Measurements from ENCODE around the gene CNNM2. TPM values are rescaled to one million over a fixed set of nuclear protein-coding genes. Genes with fewer than 3 reads are reported as not detected.

The CNNM2 gene
- total RNA-seq, 2 donors from 2014 or later = 13.4 to 18.9 TPM

- TF ChIP-seq CTCF (IDR thresholded peaks at IDR 0.05) (peak; percentile 38 to 90 (median 87)), POLR2A (IDR thresholded peaks at IDR 0.05) (no peak), POLR2AphosphoS5 (IDR thresholded peaks at IDR 0.05) (peak; percentile 81)
- no peaks in the 10 kb centered on the region for H3K36me3 ChIP-seq
- intact Hi-C loops (cut with DNase I) = loop anchor here (2.0 to 10.0 kb wide), 4 partner anchors 151 to 345 kb away; partner anchors contain the start of genes CNNM2, CYP17A1 and RPEL1
- no peaks in the 10 kb centered on the region for H3K27me3 ChIP-seq (replicated peaks; ENCODE audit: insufficient read depth)
- 30% methylated on average over 15 of the region's 16 CpGs for WGBS
- no peaks in the 10 kb centered on the region for H3K4me1 ChIP-seq (replicated peaks)
- no peak overlapping the region for H3K27ac ChIP-seq
- no peaks in the 10 kb centered on the region for H3K9me3 ChIP-seq
- H3K4me3 ChIP-seq = no peak overlapping the region
- DNase-seq (ENCODE audit: low spot score) = peak; percentile 73
Observed at GRCh38 chr10:103069453-103070331, 151.6 kb downstream of the CNNM2 start.

GRCh38 chr10:103072276-103072675, 154.2 kb downstream of the CNNM2 start:
- H3K27me3 ChIP-seq (replicated peaks; ENCODE audit: insufficient read depth) = no peaks in the 10 kb centered on the region
- H3K27ac ChIP-seq = no peak overlapping the region
- 92% methylated on average over 22 of the region's 22 CpGs for WGBS
- intact Hi-C loops (cut with DNase I) = loop anchor here (10.0 kb wide), 1 partner anchor 347 kb away; no protein-coding TSS in a partner anchor
- TF ChIP-seq CTCF (IDR thresholded peaks at IDR 0.05) = no peak
- TF ChIP-seq POLR2A (IDR thresholded peaks at IDR 0.05) = no peak
- TF ChIP-seq POLR2AphosphoS5 (IDR thresholded peaks at IDR 0.05) = no peak
- H3K4me1 ChIP-seq (replicated peaks) = no peaks in the 10 kb centered on the region
- H3K4me3 ChIP-seq = no peak overlapping the region
- H3K36me3 ChIP-seq = peaks cover 0 to 11% of the 10 kb centered on the region in 2 donors
- no peak for DNase-seq (ENCODE audit: low spot score)
- no peaks in the 10 kb centered on the region for H3K9me3 ChIP-seq

GRCh38 chr10:103072891-103073290, 154.8 kb downstream of the CNNM2 start:
- peaks cover 0 to 11% of the 10 kb centered on the region in 2 donors for H3K36me3 ChIP-seq
- intact Hi-C loops (cut with DNase I) = loop anchor here (10.0 kb wide), 1 partner anchor 348 kb away; no protein-coding TSS in a partner anchor
- H3K4me1 ChIP-seq (replicated peaks) = no peaks in the 10 kb centered on the region
- WGBS = 98% methylated on average over 8 of the region's 8 CpGs
- H3K4me3 ChIP-seq = no peak overlapping the region
- TF ChIP-seq CTCF (IDR thresholded peaks at IDR 0.05) = no peak
- no peak for TF ChIP-seq POLR2AphosphoS5 (IDR thresholded peaks at IDR 0.05)
- no peak for TF ChIP-seq POLR2A (IDR thresholded peaks at IDR 0.05)
- H3K9me3 ChIP-seq = no peaks in the 10 kb centered on the region
- DNase-seq (ENCODE audit: low spot score) = no peak
- no peak overlapping the region for H3K27ac ChIP-seq
- no peaks in the 10 kb centered on the region for H3K27me3 ChIP-seq (replicated peaks; ENCODE audit: insufficient read depth)

- TF ChIP-seq POLR2AphosphoS5 (IDR thresholded peaks at IDR 0.05) = no peak
- TF ChIP-seq POLR2A (IDR thresholded peaks at IDR 0.05) = no peak
- TF ChIP-seq CTCF (IDR thresholded peaks at IDR 0.05) = no peak
- H3K4me1 ChIP-seq (replicated peaks) = no peaks in the 10 kb centered on the region
- H3K9me3 ChIP-seq = no peaks in the 10 kb centered on the region
- WGBS = 92% methylated on average over 21 of the region's 21 CpGs
- no peak overlapping the region for H3K27ac ChIP-seq
- no peak for DNase-seq (ENCODE audit: low spot score)
- no peak overlapping the region for H3K4me3 ChIP-seq
- peaks cover 0 to 11% of the 10 kb centered on the region in 2 donors for H3K36me3 ChIP-seq
- H3K27me3 ChIP-seq (replicated peaks; ENCODE audit: insufficient read depth) = no peaks in the 10 kb centered on the region
- intact Hi-C loops (cut with DNase I) = loop anchor here (10.0 kb wide), 1 partner anchor 352 kb away; no protein-coding TSS in a partner anchor
Observed at GRCh38 chr10:103077020-103077419, 158.9 kb downstream of the CNNM2 start.

Measured in prostate gland (tissue), 2 donors.